HG03064 (cell line): Measurements from ENCODE around the gene CRKL.
"Not testable (repeated sequence)": the region's sequence is repeated elsewhere in the genome, so short reads cannot be mapped to it uniquely, and the experiment has no call there.

ENCODE experiments used
- ATAC-seq: cut with Tn5 transposase; IDR thresholded peaks from one replicate; pipeline ENCODE4 v1.9.1; 2021; ENCODE audit warnings: low read depth; ENCODE audit not compliant: unreplicated experiment

Gene CRKL

DNA sequence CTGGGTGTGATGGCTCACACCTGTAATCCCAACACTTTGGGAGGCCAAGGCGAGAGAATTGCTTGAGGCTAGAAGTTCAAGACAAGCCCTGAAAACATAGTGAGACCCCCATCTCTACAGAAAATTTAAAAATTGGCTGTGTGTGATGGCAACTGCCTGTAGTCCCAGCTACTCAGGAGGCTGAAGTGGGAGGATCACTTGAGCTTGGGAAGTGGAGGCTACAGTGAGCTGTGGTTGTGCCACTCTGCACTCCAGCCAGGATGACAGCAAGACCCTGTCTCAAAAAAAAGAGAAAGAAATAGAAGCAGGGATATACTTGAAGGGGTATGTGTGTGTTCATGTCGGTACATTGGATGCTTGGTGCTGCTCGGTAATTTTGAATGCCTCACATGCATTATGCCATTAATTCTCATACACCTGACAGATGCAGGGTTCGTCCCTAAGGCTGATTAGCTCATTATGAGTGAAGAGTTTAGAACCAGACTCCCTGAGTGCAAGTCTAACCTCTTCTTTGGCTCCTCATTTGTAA is 14.0 kb downstream of the CRKL start:
- no peak for ATAC-seq

GRCh38 chr22:20933910-20934309 is 16.7 kb downstream of the CRKL start:
- no peak for ATAC-seq

DNA sequence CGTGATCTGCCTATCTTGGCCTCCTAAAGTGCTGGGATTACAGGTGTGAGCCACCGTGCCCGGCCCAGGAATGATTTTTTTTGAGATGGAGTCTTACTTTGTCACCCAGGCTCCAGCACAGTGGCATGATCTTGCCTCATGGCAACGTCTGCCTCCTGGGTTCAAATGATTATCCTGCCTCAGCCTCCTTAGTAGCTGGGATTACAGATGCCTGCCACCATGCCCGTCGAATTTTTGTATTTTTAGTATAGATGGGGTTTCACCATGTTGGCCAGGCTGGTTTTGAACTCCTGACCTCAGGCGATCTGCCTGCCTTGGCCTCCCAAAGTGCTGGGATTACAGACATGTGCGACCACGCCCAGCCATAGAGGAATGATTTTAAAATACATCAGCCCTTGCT is 17.8 kb downstream of the CRKL start:
- not testable (repeated sequence) for ATAC-seq

DNA sequence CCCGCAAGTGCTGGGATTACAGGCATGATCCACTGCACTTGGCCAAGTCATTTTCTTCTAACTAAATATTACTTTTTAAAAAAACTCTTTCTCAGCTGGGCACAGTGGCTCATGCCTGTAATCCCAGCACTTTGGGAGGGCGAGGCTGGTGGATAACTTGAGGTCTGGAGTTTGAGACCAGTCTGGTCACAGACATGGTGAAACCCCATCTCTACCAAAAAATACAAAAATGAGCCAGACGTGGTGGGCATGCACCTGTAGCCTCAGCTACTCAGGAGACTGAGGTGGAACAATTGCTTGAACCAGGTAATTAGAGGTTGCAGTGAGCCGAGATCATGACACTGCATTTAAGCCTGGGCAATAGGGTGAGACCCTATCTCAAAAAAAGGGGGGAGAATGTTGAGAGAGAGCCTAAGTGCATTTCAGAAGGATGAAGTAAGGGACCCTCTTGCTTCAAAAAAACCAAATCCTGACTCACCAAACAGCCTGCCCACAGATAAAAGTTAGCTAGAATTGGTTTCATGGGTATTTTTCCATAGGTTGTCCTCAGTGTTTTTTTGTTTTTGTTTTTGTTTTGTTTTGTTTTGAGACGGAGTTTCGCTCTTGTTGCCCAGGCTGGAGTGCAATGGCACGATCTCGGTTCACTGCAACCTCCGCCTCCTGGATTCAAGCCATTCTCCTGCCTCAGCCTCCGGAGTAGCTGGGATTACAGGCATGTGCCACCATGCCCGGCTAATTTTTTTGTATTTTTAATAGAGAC is 18.8 kb downstream of the CRKL start:
- ATAC-seq: not testable (repeated sequence)

DNA sequence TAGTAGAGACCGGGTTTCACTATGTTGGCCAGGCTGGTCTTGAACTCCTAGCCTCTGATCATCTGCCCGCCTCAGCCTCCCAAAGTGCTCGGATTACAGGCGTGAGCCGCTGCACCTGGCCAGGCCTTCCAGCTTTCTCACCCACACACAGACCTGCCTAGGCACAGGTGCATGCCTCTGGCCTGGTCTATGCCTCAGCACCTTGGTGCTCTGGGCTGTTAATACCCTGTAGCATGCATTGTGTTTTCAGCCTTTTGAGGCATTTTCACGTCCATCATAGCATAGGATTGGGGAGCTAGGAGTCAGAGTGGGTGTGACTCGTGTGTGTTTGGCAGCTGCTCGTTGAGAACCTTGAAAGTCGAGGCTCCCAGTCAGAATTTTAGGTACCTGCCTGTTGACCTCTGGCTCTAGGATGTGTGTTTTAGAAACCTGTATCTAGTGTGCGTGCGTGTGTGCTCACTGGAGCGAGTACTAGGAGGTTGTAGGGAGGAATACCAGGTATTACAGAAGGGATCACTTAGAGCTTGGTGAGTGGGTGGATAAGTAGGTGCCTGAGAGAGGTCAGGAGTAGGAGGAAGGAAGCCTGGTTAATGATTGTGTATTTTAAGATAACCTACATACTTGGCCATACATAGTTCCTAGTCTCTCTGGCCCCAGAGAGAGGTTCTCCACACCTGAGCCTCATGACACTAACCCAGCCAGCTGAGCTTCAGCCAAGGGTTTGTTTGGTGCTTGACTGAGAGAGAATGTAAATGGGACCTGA is 20.0 kb downstream of the CRKL start:
- no peak for ATAC-seq

DNA sequence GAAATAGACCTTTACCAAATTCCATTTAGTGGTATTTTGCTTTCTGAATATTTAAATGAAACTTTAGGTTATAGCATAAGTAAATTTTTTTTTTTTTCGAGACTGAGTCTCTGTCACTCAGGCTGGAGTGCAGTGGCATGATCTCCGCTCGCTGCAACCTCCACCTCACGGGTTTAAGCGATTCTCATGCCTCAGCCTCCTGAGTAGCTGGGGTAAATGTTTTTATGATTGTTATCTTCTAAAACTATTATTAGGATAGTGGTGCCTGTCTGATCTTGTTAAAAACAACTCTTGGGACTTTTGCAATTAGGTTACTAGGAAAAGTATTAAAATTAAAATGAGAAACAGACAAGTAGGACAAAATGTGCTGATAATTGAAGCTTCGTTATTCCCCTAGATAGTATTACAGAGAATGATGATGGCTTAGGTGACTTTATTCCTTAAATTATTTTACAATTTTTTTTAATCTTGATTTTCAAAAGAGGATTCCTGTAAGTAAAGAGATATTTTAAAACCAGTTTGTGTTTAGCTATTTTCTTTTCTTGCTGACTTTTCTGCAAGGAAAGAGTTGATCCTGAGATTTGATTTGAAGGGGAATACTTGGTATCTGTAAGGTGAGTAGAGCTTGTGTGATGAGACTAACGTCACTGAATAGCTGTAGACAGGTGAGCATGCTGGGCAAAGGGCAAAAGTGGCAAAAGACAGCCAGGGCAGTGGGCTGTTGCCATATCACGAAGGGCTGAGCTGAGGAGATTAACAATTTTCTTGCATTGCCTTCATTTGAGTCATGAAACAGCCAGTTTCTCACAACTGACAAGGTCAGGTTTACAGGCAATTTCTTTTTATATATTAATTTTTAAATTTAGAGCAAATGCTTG is 20.8 kb downstream of the CRKL start:
- no peak for ATAC-seq

GRCh38 chr22:20939457-20940185 is 22.4 kb downstream of the CRKL start:
- not testable (repeated sequence) for ATAC-seq

- ATAC-seq: no peak
These were observed 23.0 kb downstream of the CRKL start for GRCh38 chr22:20940186-20940651.

DNA sequence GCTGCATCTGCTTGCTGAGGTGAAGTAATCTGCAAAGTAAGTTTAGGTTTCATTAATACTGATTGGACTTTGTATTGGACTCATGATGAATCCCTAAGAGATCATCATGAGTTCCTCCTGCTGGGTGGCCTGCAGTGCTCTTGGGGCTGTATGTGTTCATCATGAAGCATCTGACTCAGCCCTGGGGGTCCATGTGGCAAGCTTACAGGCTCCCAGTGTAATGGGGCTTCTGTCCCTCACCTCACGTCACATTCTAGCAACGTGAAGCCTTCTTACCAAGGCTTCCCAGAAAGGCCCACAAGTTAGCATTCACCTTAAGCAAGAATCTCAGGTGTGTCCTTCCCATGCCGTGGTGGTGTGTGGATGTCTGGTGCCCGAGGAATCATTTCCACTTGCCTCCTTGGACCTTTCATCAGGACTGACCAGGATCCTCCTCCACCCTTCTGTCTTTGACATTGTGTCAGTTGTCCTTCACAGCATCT is 23.7 kb downstream of the CRKL start:
- ATAC-seq: no peak

DNA sequence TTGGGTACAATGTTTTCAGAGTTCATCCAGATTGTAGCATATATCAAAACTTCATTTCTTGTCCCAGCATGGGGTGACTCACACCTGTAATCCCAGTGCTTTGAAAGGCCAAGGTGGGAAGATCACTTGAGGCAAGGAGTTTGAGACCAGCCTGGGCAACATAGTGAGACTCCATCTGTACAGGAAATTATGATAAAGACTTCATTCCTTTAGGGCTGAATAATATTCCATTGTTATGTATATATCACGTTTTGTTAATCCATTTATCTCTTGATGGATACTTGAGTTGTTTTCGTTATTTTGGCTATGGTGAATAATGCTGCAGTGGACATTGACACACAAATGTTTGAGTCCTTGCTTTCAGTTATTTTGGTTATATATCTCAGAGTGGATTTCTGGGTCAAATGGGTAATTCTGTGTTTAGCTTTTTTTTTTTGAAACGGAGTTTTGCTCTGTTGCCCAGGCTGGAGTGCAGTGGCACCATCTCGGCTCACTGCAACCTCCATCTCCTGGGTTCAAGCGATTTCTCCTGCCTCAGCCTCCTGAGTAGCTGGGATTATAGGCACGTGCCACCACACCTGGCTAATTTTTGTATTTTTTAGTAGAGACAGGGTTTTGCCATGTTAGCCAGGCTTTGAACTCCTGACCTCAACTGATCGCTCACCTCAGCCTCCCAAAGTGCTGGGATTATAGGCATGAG is 25.1 kb downstream of the CRKL start:
- ATAC-seq: not testable (repeated sequence)

DNA sequence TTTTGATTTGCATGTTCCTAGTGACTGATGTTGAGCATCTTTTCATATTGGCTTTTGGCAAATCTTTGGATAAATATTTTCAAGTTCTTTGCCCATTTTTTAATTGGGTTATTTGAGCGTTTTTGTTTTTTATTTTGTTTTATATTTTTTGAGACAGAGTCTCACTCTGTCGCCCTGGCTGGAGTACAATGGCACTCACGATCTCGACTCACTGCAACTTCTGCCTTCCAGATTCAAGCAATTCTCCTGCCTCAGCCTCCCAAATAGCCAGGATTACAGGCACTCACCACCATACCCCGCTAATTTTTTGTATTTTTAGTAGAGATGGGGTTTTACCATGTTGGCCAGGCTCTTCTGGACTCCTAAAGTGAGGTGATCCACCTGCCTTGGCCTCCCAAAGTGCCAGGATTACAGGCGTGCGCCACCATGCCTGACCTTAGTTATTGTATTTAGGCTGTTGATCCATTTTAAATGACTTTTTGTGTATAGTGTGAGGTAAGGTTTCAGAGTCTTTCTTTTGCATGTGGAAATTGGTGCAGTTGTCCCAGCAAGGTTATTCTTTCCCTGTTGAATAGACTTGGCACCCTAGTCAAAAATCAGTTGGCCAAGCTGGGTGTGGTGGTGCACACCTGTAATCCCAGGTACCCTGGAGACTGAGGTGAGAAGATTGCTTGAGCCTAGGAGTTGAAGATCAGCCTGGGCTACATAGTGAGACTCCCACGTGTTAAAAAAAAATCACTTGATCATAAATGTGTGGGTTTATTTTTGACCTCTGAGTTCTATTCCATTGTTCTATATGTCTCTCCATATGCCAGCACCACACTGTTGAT is 26.1 kb downstream of the CRKL start:
- ATAC-seq: no peak

- no peak for ATAC-seq
These were observed 26.8 kb downstream of the CRKL start for GRCh38 chr22:20944042-20944441.

DNA sequence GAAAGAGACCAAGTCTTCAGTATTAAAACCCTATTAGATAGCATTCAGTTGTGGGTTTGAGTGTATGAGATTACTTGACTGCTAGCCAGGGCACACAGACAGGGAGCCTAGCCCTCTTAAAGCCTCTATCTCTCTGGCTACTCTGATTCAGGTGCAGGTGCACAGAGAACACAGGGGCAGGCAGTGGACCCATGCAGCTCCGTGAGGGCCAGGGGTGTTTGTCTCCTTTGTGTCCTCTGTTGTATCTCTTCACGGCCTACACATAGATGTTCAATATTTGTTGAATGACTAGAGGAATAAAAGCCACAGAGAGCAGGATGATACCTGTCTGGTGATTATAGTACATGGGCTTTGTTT is 28.3 kb downstream of the CRKL start:
- no peak for ATAC-seq

- ATAC-seq: no peak
These were observed 29.1 kb downstream of the CRKL start for GRCh38 chr22:20946080-20946986.

GRCh38 chr22:20946991-20947390 is 29.8 kb downstream of the CRKL start:
- ATAC-seq: no peak

DNA sequence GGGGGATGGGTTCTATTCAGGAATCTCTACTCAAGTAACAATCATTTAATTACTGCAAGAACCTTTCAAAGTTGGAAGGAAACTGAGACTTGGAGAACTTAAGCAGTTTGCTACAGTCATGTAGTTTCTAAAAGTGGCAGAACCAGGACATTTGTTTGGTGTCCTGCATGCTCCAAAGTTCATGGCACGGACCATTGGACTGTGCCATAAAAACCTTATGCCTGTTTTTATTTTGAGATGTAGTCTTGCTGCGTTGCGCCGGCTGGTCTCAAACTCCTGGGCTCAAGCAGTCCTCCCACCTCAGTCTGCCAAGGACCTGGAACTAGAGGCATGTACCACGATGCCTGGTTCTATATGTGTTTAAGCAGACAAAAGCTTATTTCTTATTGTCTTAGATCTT is 31.2 kb downstream of the CRKL start:
- ATAC-seq: no peak

DNA sequence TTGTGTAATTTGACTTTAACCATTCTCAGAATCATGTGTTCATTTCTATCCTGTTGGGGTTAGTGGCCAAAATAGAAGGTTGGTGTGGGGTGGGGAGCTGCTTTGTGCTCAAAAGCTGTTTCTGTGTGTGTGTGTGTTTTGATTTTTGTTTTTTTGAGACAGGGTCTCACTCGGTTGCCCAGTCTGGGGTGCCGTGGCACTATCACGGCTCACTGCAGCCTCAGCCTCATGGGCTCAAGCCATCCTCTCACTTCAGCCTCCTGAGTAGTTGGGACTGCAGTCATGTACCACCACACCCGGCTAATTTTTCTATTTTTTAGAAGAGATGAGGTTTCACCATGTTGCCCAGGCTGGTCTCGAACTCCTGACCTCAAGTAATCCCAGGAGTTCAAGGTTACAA is 31.8 kb downstream of the CRKL start:
- no peak for ATAC-seq
